Measurements from ENCODE around the gene ITIH5.

DNA sequence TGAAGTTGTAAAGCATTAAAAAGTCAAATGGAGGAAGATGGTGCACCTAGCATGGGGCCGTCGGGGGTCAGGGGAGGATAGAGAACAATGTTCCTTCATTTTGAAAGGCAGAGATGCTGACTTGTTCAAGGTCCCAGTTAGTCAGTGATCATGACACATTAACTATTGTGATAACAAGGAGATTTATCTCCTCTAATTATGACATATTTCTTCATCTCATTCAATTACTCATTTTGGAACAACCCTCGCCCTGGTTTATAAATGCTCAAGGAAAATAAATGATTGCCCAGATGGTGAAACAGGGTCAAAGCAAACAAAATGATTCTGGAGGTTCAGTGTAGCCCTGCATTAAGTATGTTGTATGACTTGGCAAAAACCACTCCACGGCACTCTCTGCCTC is 106.2 kb downstream of the ITIH5 start:
- TF ChIP-seq, protein P1, sequence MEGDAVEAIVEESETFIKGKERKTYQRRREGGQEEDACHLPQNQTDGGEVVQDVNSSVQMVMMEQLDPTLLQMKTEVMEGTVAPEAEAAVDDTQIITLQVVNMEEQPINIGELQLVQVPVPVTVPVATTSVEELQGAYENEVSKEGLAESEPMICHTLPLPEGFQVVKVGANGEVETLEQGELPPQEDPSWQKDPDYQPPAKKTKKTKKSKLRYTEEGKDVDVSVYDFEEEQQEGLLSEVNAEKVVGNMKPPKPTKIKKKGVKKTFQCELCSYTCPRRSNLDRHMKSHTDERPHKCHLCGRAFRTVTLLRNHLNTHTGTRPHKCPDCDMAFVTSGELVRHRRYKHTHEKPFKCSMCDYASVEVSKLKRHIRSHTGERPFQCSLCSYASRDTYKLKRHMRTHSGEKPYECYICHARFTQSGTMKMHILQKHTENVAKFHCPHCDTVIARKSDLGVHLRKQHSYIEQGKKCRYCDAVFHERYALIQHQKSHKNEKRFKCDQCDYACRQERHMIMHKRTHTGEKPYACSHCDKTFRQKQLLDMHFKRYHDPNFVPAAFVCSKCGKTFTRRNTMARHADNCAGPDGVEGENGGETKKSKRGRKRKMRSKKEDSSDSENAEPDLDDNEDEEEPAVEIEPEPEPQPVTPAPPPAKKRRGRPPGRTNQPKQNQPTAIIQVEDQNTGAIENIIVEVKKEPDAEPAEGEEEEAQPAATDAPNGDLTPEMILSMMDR (IDR thresholded peaks at IDR 0.05), result no peak
- TF ChIP-seq POLR2A (IDR thresholded peaks at IDR 0.05) (no peak), EP300 (IDR thresholded peaks at IDR 0.05) (no peak)
